Heart left ventricle (tissue), 16 donors: Measurements from ENCODE around the gene SIAE. TPM values are rescaled to one million over a fixed set of nuclear protein-coding genes. Genes with fewer than 3 reads are reported as not detected.

Source experiments
- ATAC-seq, 4 donors: fragments of 200-7000 bp; cut with Tn5 transposase; one replicate each; pipeline ENCODE4 v1.9.1; 2020 to 2022; ENCODE audit warnings: moderate library complexity in 4 of 4, mild to moderate bottlenecking in 3 of 4, moderate number of reproducible peaks in 1 of 4
- DNase-seq, 5 donors: peaks; one replicate each; pipeline ENCODE4 v3.0.0-alpha.2; 2020
- H3K27ac ChIP-seq, 12 donors: fragments of 200-600 bp; sonication (generic) in 4 of 12; one replicate each; pipeline versions ENCODE4 v1.5.0 to v1.8.0; 2016 to 2022; ENCODE audit warnings: mild to moderate bottlenecking in 2 of 12
- H3K27me3 ChIP-seq, 9 donors: fragments of 200-600 bp; sonication (generic) in 2 of 9; one replicate each; pipeline versions ENCODE4 v1.5.1 to v1.8.0; 2016 to 2022; ENCODE audit warnings: mild to moderate bottlenecking in 3 of 9
- H3K36me3 ChIP-seq, 9 donors: fragments of 200-600 bp; sonication (generic) in 2 of 9; one replicate each; pipeline versions ENCODE4 v1.5.0 to v1.8.0; 2018 to 2022; ENCODE audit warnings: mild to moderate bottlenecking in 2 of 9
- H3K4me1 ChIP-seq, 12 donors: fragments of 200-600 bp; sonication (generic) in 4 of 12; one replicate each; pipeline versions ENCODE4 v1.5.0 to v1.8.0; 2016 to 2022; ENCODE audit warnings: mild to moderate bottlenecking in 3 of 12
- H3K4me3 ChIP-seq, 12 donors: fragments of 200-600 bp; sonication (generic) in 4 of 12; one replicate each; pipeline versions ENCODE4 v1.5.0 to v1.8.0; 2017 to 2022; ENCODE audit warnings: mild to moderate bottlenecking in 9 of 12, moderate library complexity in 4 of 12
- H3K9me3 ChIP-seq, 12 donors: fragments of 200-600 bp; sonication (generic) in 4 of 12; one replicate each; pipeline versions ENCODE4 v1.5.0 to v1.8.0; 2016 to 2022; ENCODE audit warnings: mild to moderate bottlenecking in 1 of 12
- CTCF ChIP-seq, 12 donors: fragments of 200-600 bp; sonication (generic) in 4 of 12; IDR thresholded peaks; one replicate each; pipeline versions ENCODE4 v1.5.0 to v1.8.0; 2018 to 2022; ENCODE audit warnings: antibody characterized with exemption in 12 of 12, mild to moderate bottlenecking in 5 of 12
- POLR2A ChIP-seq, 2 donors: fragments of 450-650 bp; IDR thresholded peaks; one replicate each; pipeline ENCODE4 v1.6.1; 2017; ENCODE audit warnings: antibody characterized with exemption in 2 of 2, mild to moderate bottlenecking in 2 of 2, moderate library complexity in 2 of 2
- WGBS, 4 donors: extraction: QIAGEN DNeasy Blood & Tissue Kit in 2 of 4; methylation state at CpG; one replicate each; pipeline versions ENCODE4 v1.1.5 to v1.1.7; 2013 to 2018; 5-methylcytosine and 5-hydroxymethylcytosine counted together
- intact Hi-C, 10 donors: fragments of 100-400 bp; cut with DNase I; formaldehyde crosslinking; loops; one replicate each; pipeline versions ENCODE4 v1.11.1 to v1.14.2; 2022
- polyA plus RNA-seq, 2 donors: library from polyadenylated mRNA; stranded (reverse); fragments of 200-250 nt; gene quantifications; one replicate each; pipeline ENCODE4 v1.2.3, GENCODE V29; 2013
- total RNA-seq, 9 donors: library from RNA; depleted of rRNA in 2 of 9; stranded (reverse); fragments of >200 nt in 2 of 9; fragmentation: NEBNext Ultra II Directional in 3 of 9; extraction: Animal tissue kit (Norgen Biotek cat#: 25700) in 3 of 9; gene quantifications; one replicate each; pipeline versions ENCODE4 v1.1.0 to v1.2.4, GENCODE V29; 2016 to 2023
- donor health status: ischemic (EF 13 %, LVEDD 7.1; RV severe dilation, severe dysfunction).
- donor health status: healthy with polysubstance abuse.
- donor health status: DM: no; HTN: yes; CAD: no.
- donor health status: DM: no; HTN: no; CAD: no.
- donor health status: ischemic (EF 25% LVEDD 6.9; RV normal size, moderate dysfunction).
- donor health status: ischemic (EF 25% LVEDD 5.7; RV mildly dilated, moderate dysfunction).
- donor health status: healthy.
- donor health status: DM: yes; HTN: yes; CAD: no.
- donor health status: ischemic (EF 35%, LVEDD 5.7; RV mildly dilated, moderate dysfunction).
- donor health status: nonischemic (EF 11% LVEDD 7.7; RV severe dilation, severe dysfunction).
- donor health status: DM: yes; HTN: yes; CAD: no.
- donor health status: PGD.
- donor health status: ischemic (EF 29% LVEDD 5.4; RV normal size, mild dysfunction).
- donor health status: nonischemic (EF 23%, LVEDD 6.1; RV moderate dilation, normal function).

Gene SIAE
- total and polyA plus RNA-seq, 11 donors, result 24.2 to 87.8 (median 56.7) TPM

DNA sequence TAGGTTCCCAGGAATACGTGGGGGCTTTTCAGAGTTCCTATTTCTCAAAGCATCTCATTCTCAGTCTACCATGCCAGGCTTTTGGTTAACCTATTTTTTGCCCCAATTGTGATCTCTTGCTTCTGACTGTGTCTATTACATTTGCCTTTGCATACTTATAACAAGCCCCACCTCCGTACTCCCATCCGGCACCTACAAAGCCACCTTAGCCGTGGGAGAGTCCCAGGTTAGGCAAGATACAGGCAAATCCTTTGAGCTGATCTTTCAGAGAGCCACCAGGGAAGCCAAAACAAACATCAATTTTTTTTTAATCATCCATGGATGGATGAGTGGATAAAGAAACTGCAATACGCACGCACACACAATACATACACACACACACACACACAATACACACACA, 80.9 kb downstream of the SIAE start:
- Histone ChIP-seq H3K4me1 (no peaks in the 10 kb centered on the region), H3K36me3 (no peaks in the 10 kb centered on the region), H3K9me3 (peaks cover 0 to 2% (median 0%) of the 10 kb centered on the region in 12 donors), H3K4me3 (no peak overlapping the region), H3K27me3 (peaks cover 0 to 25% (median 0%) of the 10 kb centered on the region in 9 donors), H3K27ac (no peak overlapping the region)
- intact Hi-C loops, result no loop called here
- DNase-seq (no peak), ATAC-seq (no peak)
- no peak for TF ChIP-seq CTCF (IDR thresholded peaks at IDR 0.05)
- no peak for TF ChIP-seq POLR2A (IDR thresholded peaks at IDR 0.05)
- WGBS, 4 donors, result 86 to 88% (median 88%) methylated on average over 6 of the region's 6 CpGs

DNA sequence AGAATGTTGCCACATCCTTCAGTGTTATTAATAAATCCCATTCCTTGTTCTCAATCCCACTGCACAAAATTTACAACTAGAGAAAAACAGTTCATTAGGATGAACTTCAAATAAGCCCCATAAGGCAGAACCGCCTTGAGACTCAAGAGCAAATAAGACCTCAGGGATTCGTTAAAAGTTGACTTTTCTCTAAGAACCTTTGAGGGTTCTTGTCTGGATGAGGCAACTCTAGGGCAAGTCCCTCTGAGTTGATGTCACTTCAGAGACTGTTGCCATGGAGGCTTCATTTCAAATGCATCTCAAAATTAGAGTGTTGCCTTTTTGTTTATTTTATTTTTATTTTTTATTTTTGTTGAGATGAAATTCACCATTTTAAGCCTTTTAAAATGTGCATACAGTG, 82.1 kb downstream of the SIAE start:
- intact Hi-C loops, result loop anchor here in 1 of 10 donors (2.0 kb wide), 1 partner anchor 177 kb away; no protein-coding TSS in a partner anchor
- Histone ChIP-seq H3K9me3 (peaks cover 0 to 2% (median 0%) of the 10 kb centered on the region in 12 donors), H3K27me3 (peaks cover 0 to 20% (median 0%) of the 10 kb centered on the region in 9 donors), H3K4me1 (no peaks in the 10 kb centered on the region), H3K27ac (no peak overlapping the region), H3K4me3 (no peak overlapping the region), H3K36me3 (no peaks in the 10 kb centered on the region)
- DNase-seq (no peak), ATAC-seq (no peak)
- whole genome bisulfite sequencing, 4 donors, result 81 to 88% (median 86%) methylated on average over 2 of the region's 2 CpGs
- TF ChIP-seq POLR2A (IDR thresholded peaks at IDR 0.05), result no peak
- TF ChIP-seq CTCF (IDR thresholded peaks at IDR 0.05), result no peak

GRCh38 chr11:124586238-124586860, 87.2 kb downstream of the SIAE start:
- WGBS, 4 donors, result 31 to 42% (median 37%) methylated on average over 3 of the region's 3 CpGs
- peak; percentile 40 to 66 (median 46) for DNase-seq
- peak; percentile 47 to 75 (median 62) for TF ChIP-seq CTCF (IDR thresholded peaks at IDR 0.05)
- no peak for TF ChIP-seq POLR2A (IDR thresholded peaks at IDR 0.05)
- Histone ChIP-seq H3K27me3 (peaks cover 0 to 15% (median 0%) of the 10 kb centered on the region in 9 donors), H3K4me1 (no peaks in the 10 kb centered on the region), H3K9me3 (no peaks in the 10 kb centered on the region), H3K4me3 (no peak overlapping the region), H3K27ac (no peak overlapping the region), H3K36me3 (no peaks in the 10 kb centered on the region)
- no peak for ATAC-seq
- intact Hi-C loops, result loop anchor here (1.0 to 10.0 kb wide), 7 partner anchors 142 to 519 kb away; partner anchors contain the start of gene OR8B8 (in 2 of the 10)

GRCh38 chr11:124584681-124585372, 88.7 kb downstream of the SIAE start:
- Histone ChIP-seq H3K4me3 (no peak overlapping the region), H3K4me1 (no peaks in the 10 kb centered on the region), H3K27me3 (peaks cover 0 to 15% (median 0%) of the 10 kb centered on the region in 9 donors), H3K27ac (no peak overlapping the region), H3K9me3 (no peaks in the 10 kb centered on the region), H3K36me3 (no peaks in the 10 kb centered on the region)
- intact Hi-C loops, result loop anchor here in 9 of 10 donors (5.0 to 10.0 kb wide), 6 partner anchors 140 to 518 kb away; partner anchors contain the start of gene OR8B8 (in 2 of the 9)
- DNase-seq, result no peak
- TF ChIP-seq POLR2A (IDR thresholded peaks at IDR 0.05), result no peak
- TF ChIP-seq CTCF (IDR thresholded peaks at IDR 0.05), result no peak
- no peak for ATAC-seq
- 71 to 80% (median 76%) methylated on average over 4 of the region's 4 CpGs for WGBS, 4 donors
